K562 (cell line): ENCODE data around the gene RASGRP2. TPM values are rescaled to one million over a fixed set of nuclear protein-coding genes. Genes with fewer than 3 reads are reported as not detected.
A peak's percentile ranks its signal among the peaks of the same experiment; 100 is the strongest.

Source experiments
- ATAC-seq: fragments of 200-7000 bp; cut with Tn5 transposase; 3 replicates; pipeline ENCODE4 v1.9.1; 2020; ENCODE audit warnings: moderate library complexity
- BruUV-seq: library from RNA; stranded (reverse); fragments of 400-500 nt; replicated peaks from 2 replicates; lab custom pipeline; 2021; lab: Mats Ljungman, UMichigan
- CTCF ChIA-PET: fragments of 300-600 bp; formaldehyde crosslinking; extraction: SDS; loops from one replicate; lab custom pipeline; 2021; ENCODE audit warnings: low intra/inter-chr PET ratio; lab: Yijun Ruan, JAX
- POLR2A ChIA-PET: fragments of 300-600, 350-650 bp; sonication (Branson Sonifier 250); formaldehyde crosslinking; extraction: SDS; loops from one replicate; lab custom pipeline; 2021; ENCODE audit warnings: antibody characterized with exemption, inconsistent platforms; lab: Yijun Ruan, JAX
- DNase-seq, 4 experiments: peaks; one replicate each; pipeline versions ENCODE4 v3.0.0 to v3.0.0-alpha.2; 2011 to 2018; ENCODE audit warnings: low spot score in 3 of 4, mixed read lengths in 3 of 4; ENCODE audit errors: extremely low read depth in 1 of 4
- FAIRE-seq: peaks from 2 replicates; lab custom pipeline; 2011; peaks lifted over from hg19 to GRCh38; lab: Jason Lieb, UNC
- H2AFZ ChIP-seq: 2 replicates; pipeline ENCODE4 v1.6.0; 2011; ENCODE audit warnings: low read depth, low read length, control low read depth, inconsistent platforms
- H3K27ac ChIP-seq: fragments of 200-600 bp; 3 replicates; pipeline ENCODE4 v1.8.0; 2011; ENCODE audit warnings: low read depth, mild to moderate bottlenecking, control low read depth, inconsistent platforms, low read length, moderate library complexity, mixed read lengths; ENCODE audit errors: extremely low read depth
- H3K27me3 ChIP-seq, 2 experiments: fragments of 300-600 bp in 1 of 2; 2 replicates in 1 of 2; 3 replicates in 1 of 2; pipeline versions ENCODE4 v1.6.0 to v1.8.0; 2011; ENCODE audit warnings: inconsistent platforms in 2 of 2, low read length in 2 of 2, mild to moderate bottlenecking in 1 of 2, mixed read lengths in 1 of 2, moderate library complexity in 1 of 2; ENCODE audit not compliant: control insufficient read depth in 2 of 2, insufficient read depth in 2 of 2
- H3K36me3 ChIP-seq: fragments of 300-600 bp; 3 replicates; pipeline ENCODE4 v1.8.0; 2011; ENCODE audit warnings: mild to moderate bottlenecking, low read length, inconsistent platforms; ENCODE audit not compliant: control insufficient read depth, insufficient read depth
- H3K4me1 ChIP-seq, 2 experiments: fragments of 200-600 bp in 1 of 2; replicated peaks in 1 of 2; 2 replicates in 1 of 2; 3 replicates in 1 of 2; pipeline versions ENCODE4 v1.5.1 to v1.8.0; 2011; ENCODE audit warnings: inconsistent platforms in 2 of 2, low read length in 2 of 2, mild to moderate bottlenecking in 1 of 2, mixed read lengths in 1 of 2, moderate library complexity in 1 of 2; ENCODE audit not compliant: control insufficient read depth in 2 of 2, insufficient read depth in 2 of 2
- H3K4me2 ChIP-seq: 2 replicates; pipeline ENCODE4 v1.6.1; 2011; ENCODE audit warnings: low read length, control low read depth, inconsistent platforms, mixed read lengths; ENCODE audit not compliant: insufficient read depth
- H3K4me3 ChIP-seq: fragments of 200-600 bp; sonication (generic), shearing (Covaris generic); 2 replicates; pipeline ENCODE4 v1.5.1; 2016; ENCODE audit warnings: control low read depth, inconsistent platforms
- H3K79me2 ChIP-seq: fragments of 200-600 bp; 3 replicates; pipeline ENCODE4 v1.8.0; 2011; ENCODE audit warnings: low read length, inconsistent platforms; ENCODE audit not compliant: control insufficient read depth, insufficient read depth
- H3K9ac ChIP-seq, 2 experiments: 2 replicates each; pipeline versions ENCODE4 v1.6.0 to v1.6.1; 2011; ENCODE audit warnings: low read depth in 2 of 2, low read length in 2 of 2, control low read depth in 1 of 2, inconsistent platforms in 1 of 2, mild to moderate bottlenecking in 1 of 2, mixed read lengths in 1 of 2; ENCODE audit not compliant: insufficient read depth in 1 of 2
- H3K9me1 ChIP-seq: one replicate; pipeline ENCODE4 v1.6.0; 2011; ENCODE audit warnings: inconsistent platforms, mild to moderate bottlenecking, low read length, moderate library complexity; ENCODE audit not compliant: control insufficient read depth, insufficient read depth
- H3K9me3 ChIP-seq: replicated peaks from 2 replicates; pipeline ENCODE4 v1.5.1; 2011; ENCODE audit warnings: low read depth, low read length, inconsistent platforms; ENCODE audit not compliant: control insufficient read depth, insufficient read depth
- H4K20me1 ChIP-seq: replicated peaks from 2 replicates; pipeline ENCODE4 v1.6.1; 2011; ENCODE audit warnings: low read length, inconsistent platforms, mixed read lengths; ENCODE audit not compliant: control insufficient read depth, insufficient read depth
- CBFA2T3 ChIP-seq: fragments of 450-650 bp; IDR thresholded peaks from 2 replicates; pipeline ENCODE4 v1.6.1; 2017
- CBX2 ChIP-seq: fragments of 200-600 bp; sonication (generic); IDR thresholded peaks from one replicate; pipeline ENCODE4 v1.6.1; 2012; ENCODE audit warnings: mild to moderate bottlenecking, low read length, inconsistent platforms; ENCODE audit not compliant: insufficient read depth, poor library complexity, severe bottlenecking
- FOXJ3 ChIP-seq: sonication (generic); formaldehyde crosslinking; IDR thresholded peaks from 2 replicates; pipeline ENCODE4 v1.4.0; 2020; ENCODE audit warnings: mild to moderate bottlenecking, missing genetic modification reagents
- LARP7 ChIP-seq: fragments of 450-650 bp; IDR thresholded peaks from 2 replicates; pipeline ENCODE4 v1.6.1; 2016
- NFE2L1 ChIP-seq: fragments of 450-650 bp; IDR thresholded peaks from 2 replicates; pipeline ENCODE4 v1.6.1; 2016; ENCODE audit warnings: missing genetic modification characterization, low read depth, mild to moderate bottlenecking, missing compliant biosample characterization, moderate library complexity, borderline replicate concordance
- PHB2 ChIP-seq: fragments of 450-650 bp; IDR thresholded peaks from 2 replicates; pipeline ENCODE4 v1.6.1; 2017; ENCODE audit warnings: low read depth
- PTBP1 ChIP-seq: fragments of 200-400 bp; formaldehyde crosslinking; IDR thresholded peaks from 2 replicates; pipeline ENCODE4 v1.6.1; 2017; ENCODE audit warnings: low read depth, low read length
- YY1 ChIP-seq, 3 experiments: IDR thresholded peaks; 2 replicates each; pipeline ENCODE4 v1.6.1; 2011; ENCODE audit warnings: low read length in 2 of 3, mild to moderate bottlenecking in 2 of 3, moderate library complexity in 2 of 3, borderline replicate concordance in 1 of 3, control low read depth in 1 of 3, low read depth in 1 of 3; ENCODE audit not compliant: insufficient read depth in 3 of 3, insufficient replicate concordance in 2 of 3, control insufficient read depth in 1 of 3, insufficient read length in 1 of 3; ENCODE audit errors: extremely low read depth in 1 of 3
- ZBTB17 ChIP-seq: fragments of 450-650 bp; formaldehyde crosslinking; IDR thresholded peaks from 2 replicates; pipeline ENCODE4 v1.4.0; 2020; ENCODE audit warnings: mild to moderate bottlenecking
- ZC3H4 ChIP-seq: sonication (generic); formaldehyde crosslinking; IDR thresholded peaks from 2 replicates; pipeline ENCODE4 v1.9.0; 2021; ENCODE audit warnings: missing genetic modification reagents, borderline replicate concordance
- ZNF263 ChIP-seq: sonication (generic); formaldehyde crosslinking; IDR thresholded peaks from 2 replicates; pipeline ENCODE4 v1.8.0; 2022; ENCODE audit warnings: mild to moderate bottlenecking, missing genetic modification reagents, borderline replicate concordance
- ZNF77 ChIP-seq: fragments of 250-450 bp; sonication (Bioruptor Pico); IDR thresholded peaks from 2 replicates; pipeline ENCODE4 v1.5.0; 2020
- WGBS: fragments of 100-300 bp; shearing (Covaris generic); methylation state at CpG from one replicate; pipeline ENCODE4 v1.1.6; 2016; ENCODE audit warnings: low coverage, mixed read lengths; ENCODE audit not compliant: insufficient coverage; ENCODE audit errors: missing lambda C conversion rate; 5-methylcytosine and 5-hydroxymethylcytosine counted together
- in situ Hi-C: fragments of 300-500 bp; cut with MboI; formaldehyde crosslinking; loops from 4 replicates; pipeline ENCODE4 v1.15.0; 2018; ENCODE audit warnings: inconsistent platforms, mixed read lengths
- intact Hi-C: fragments of 100-400 bp; cut with micrococcal nuclease; formaldehyde crosslinking; loops from 2 replicates; pipeline ENCODE4 v1.14.2; 2022
- polyA plus RNA-seq, 8 experiments: library from polyadenylated mRNA; depleted of rRNA in 4 of 8; stranded (reverse) in 5 of 8; unstranded in 3 of 8; fragments of >200 nt; fragmentation: Nextera tagmentation in 2 of 8; fragmentation: Illumina TruSeq in 1 of 8; extraction: Ambion mirVana in 2 of 8; extraction: Trizol in 1 of 8; gene quantifications; 2 replicates each; pipeline versions ENCODE4 v1.2.1 to v1.2.3, GENCODE V29; 2011 to 2014; ENCODE audit warnings: inconsistent platforms in 1 of 8, missing spikeins in 1 of 8
- total RNA-seq, 7 experiments: library from RNA; depleted of rRNA in 6 of 7; stranded (reverse); fragments of >200 nt in 6 of 7; fragmentation: Illumina TruSeq in 2 of 7; extraction: Trizol in 2 of 7; gene quantifications; 2 replicates each; pipeline versions ENCODE4 v1.2.1 to v1.2.3, GENCODE V29; 2011 to 2021; ENCODE audit warnings: low replicate concordance in 1 of 7
- TF ChIP-seq, protein P1 (sequence below), 2 experiments: fragments of 450-650 bp; IDR thresholded peaks; 2 replicates each; pipeline ENCODE4 v1.6.1; 2016

RASGRP2 gene
- total and polyA plus RNA-seq, 9 of the 15 experiments (the other 6 are each of a cell fraction or from before 2014, with no cell fraction given), result 0.87 to 22.7 (median 5.5) TPM

DNA sequence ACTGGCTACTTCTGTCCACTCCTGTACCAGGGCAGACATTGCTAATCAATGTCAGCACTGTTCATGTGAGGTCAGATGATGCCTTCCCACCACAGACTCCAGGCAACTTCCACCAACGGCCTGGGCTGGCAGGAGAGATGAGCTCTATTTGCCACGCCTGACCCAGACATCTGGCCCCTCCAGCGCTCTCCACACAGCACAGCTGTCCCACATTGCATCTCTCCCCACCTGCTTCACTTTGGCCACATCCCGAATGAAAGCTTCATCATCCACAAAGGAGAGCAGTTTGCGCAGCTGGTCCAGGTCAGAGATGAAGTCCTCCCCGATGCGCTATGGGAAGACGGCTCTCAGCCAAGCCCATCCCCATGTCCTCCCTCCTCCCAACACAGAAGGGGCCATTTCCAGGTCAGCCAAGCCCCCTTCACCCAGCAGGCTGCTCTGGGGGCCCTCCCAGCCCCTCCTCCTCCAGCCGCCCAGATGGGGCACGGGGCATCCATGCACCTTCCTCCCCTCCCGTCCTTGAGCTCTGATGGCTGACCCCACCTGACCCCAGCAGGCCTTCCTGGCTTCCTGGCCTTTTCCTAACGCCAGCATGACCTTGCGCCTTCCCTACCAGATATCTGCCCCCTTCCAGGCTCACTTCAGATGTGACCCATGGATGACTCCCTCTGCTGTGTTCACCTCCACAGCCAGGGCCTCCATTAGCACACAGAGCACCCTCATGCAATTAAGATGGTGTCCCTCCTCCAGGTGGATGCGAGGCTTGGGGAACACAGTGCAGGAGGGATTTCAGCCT, 8.4 kb upstream of the RASGRP2 start:
- H3K4me2 ChIP-seq, result no peak overlapping the region
- FAIRE-seq, result no peak
- WGBS, result 60% methylated on average over 13 of the region's 14 CpGs
- H4K20me1 ChIP-seq, result no peaks in the 10 kb centered on the region
- ChIA-PET CTCF (no interaction called here), POLR2A (interaction anchor here (0.5 to 2.1 kb wide), 4 partner anchors 8 to 572 kb away, joined by 3 to 6 read pairs (median 4); no protein-coding TSS in a partner anchor)
- in situ Hi-C loops (no loop called here), intact Hi-C loops (no loop called here)
- H3K27me3 ChIP-seq, result no peaks in the 10 kb centered on the region
- no peak overlapping the region for H2AFZ ChIP-seq
- H3K9ac ChIP-seq, result peak overlapping the region in 1 of 2 experiments; percentile 66; a peak in 2 of 4 replicates
- no peaks in the 10 kb centered on the region for H3K79me2 ChIP-seq
- H3K36me3 ChIP-seq, result no peaks in the 10 kb centered on the region
- no TSS peak for BruUV-seq
- no peaks in the 10 kb centered on the region for H3K9me1 ChIP-seq
- no peak for DNase-seq
- H3K27ac ChIP-seq, result no peak overlapping the region; the same call in 2 of the 3 replicates
- ATAC-seq, result no peak
- H3K9me3 ChIP-seq, result no peaks in the 10 kb centered on the region
- H3K4me1 ChIP-seq, result peaks cover 11 to 40% of the 10 kb centered on the region in 2 experiments
- H3K4me3 ChIP-seq, result no peak overlapping the region
- TF ChIP-seq CBFA2T3 (peak; percentile 12; the same call in 1 of the 2 replicates), LARP7 (no peak), CBX2 (no peak), NFE2L1 (no peak), PHB2 (no peak), ZNF77 (CRISPR knock-in tag) (no peak), ZC3H4 (no peak), ZNF263 (CRISPR knock-in tag) (peak; percentile 57; the same call in 1 of the 2 replicates), PTBP1 (no peak), ZBTB17 (peak; percentile 93), FOXJ3 (CRISPR knock-in tag) (no peak), YY1 (IDR thresholded peaks at IDR 0.05; ENCODE audit: borderline replicate concordance in 1 of 3, control insufficient read depth in 1 of 3, extremely low read depth in 1 of 3, insufficient read depth in 3 of 3, insufficient read length in 1 of 3, insufficient replicate concordance in 2 of 3, low read depth in 1 of 3, low read length in 2 of 3) (peak in 1 of 3 experiments; percentile 31)
- TF ChIP-seq, protein P1, sequence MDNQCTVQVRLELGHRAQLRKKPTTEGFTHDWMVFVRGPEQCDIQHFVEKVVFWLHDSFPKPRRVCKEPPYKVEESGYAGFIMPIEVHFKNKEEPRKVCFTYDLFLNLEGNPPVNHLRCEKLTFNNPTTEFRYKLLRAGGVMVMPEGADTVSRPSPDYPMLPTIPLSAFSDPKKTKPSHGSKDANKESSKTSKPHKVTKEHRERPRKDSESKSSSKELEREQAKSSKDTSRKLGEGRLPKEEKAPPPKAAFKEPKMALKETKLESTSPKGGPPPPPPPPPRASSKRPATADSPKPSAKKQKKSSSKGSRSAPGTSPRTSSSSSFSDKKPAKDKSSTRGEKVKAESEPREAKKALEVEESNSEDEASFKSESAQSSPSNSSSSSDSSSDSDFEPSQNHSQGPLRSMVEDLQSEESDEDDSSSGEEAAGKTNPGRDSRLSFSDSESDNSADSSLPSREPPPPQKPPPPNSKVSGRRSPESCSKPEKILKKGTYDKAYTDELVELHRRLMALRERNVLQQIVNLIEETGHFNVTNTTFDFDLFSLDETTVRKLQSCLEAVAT (IDR thresholded peaks at IDR 0.05), result peak in 1 of 2 experiments; percentile 88; a peak in 2 of 4 replicates
- TF ChIP-seq, all 486 proteins: peak for 5
